A549 treated with CpdA at 1 μM for 4 hours (cell line): ENCODE data around the gene PFKFB1. TPM values are rescaled to one million over a fixed set of nuclear protein-coding genes. Genes with fewer than 3 reads are reported as not detected.

ENCODE experiments used
- total RNA-seq: library from RNA; stranded (reverse); fragments of 200-300 nt; extraction: Qiagen RNA extraction; gene quantifications from 5 replicates; pipeline ENCODE4 v1.2.3, GENCODE V29; 2022; ENCODE audit warnings: low read depth

The PFKFB1 gene
- 0.09 to 0.13 TPM (median 0.13 TPM) in 3 of 5 replicates, not detected in the others for total RNA-seq

GRCh38 chrX:54994099-54994498 is at the start of gene PFKFB1:
Gene PFKFB1 (minus strand): TSS chrX:54994188. CDS start chrX:54994007, 181 bp downstream.

GRCh38 chrX:55030271-55031205 is 36.5 kb upstream of the PFKFB1 start, which contains the start of gene ALAS2:
Gene ALAS2 (minus strand): TSS chrX:55030977. CDS start chrX:55026000, 4,977 bp downstream.

GRCh38 chrX:54999717-55000598 is 6.0 kb upstream of the PFKFB1 start, which contains the start of gene APEX2:
Gene APEX2 (plus strand): TSS chrX:55000363. CDS start chrX:55000423, 60 bp downstream.

GRCh38 chrX:54920610-54921426 is 73.2 kb downstream of the PFKFB1 start, which contains the start of gene TRO:
Gene TRO (plus strand): TSS chrX:54920824. CDS start chrX:54922247, 1,423 bp downstream.

Other genes with a start within 250 kb of the PFKFB1 start
- 0.02 TPM in 1 of 5 replicates, not detected in the others for gene ITIH6, start 195.9 kb downstream of the PFKFB1 start, total RNA-seq
- 69.6 to 86.8 TPM (median 77.1 TPM) in 5 replicates for gene MAGED2, start 186.4 kb downstream of the PFKFB1 start, total RNA-seq
- 0.47 to 0.85 TPM (median 0.73 TPM) in 5 replicates for gene TRO, start 73.4 kb downstream of the PFKFB1 start, total RNA-seq
- 31.0 to 36.1 TPM (median 33.5 TPM) in 5 replicates for gene APEX2, start 6.2 kb upstream of the PFKFB1 start, total RNA-seq
- gene ALAS2, start 36.8 kb upstream of the PFKFB1 start, total RNA-seq: not detected in 5 replicates
- gene PAGE2B, start 80.8 kb upstream of the PFKFB1 start, total RNA-seq: not detected in 5 replicates
- gene PAGE2, start 94.8 kb upstream of the PFKFB1 start, total RNA-seq: not detected in 5 replicates
- gene PAGE5, start 226.2 kb upstream of the PFKFB1 start, total RNA-seq: not detected in 5 replicates